Bronchial epithelial cell (primary cell): Measurements from ENCODE around the gene TPST2. TPM values are rescaled to one million over a fixed set of nuclear protein-coding genes. Genes with fewer than 3 reads are reported as not detected.

ENCODE experiments used
- DNase-seq: peaks from one replicate; pipeline ENCODE4 v3.0.0-alpha.2; 2010; ENCODE audit warnings: low read depth
- FAIRE-seq: peaks from 2 replicates; lab custom pipeline; 2011; peaks lifted over from hg19 to GRCh38; lab: Jason Lieb, UNC
- H3K27me3 ChIP-seq: 2 replicates; pipeline ENCODE4 v1.5.1; 2011; ENCODE audit warnings: low read length; ENCODE audit not compliant: control insufficient read depth, insufficient read depth
- H3K36me3 ChIP-seq: 2 replicates; pipeline ENCODE4 v1.5.1; 2011; ENCODE audit warnings: low read length; ENCODE audit not compliant: control insufficient read depth, insufficient read depth
- H3K4me3 ChIP-seq: 2 replicates; pipeline ENCODE4 v1.5.1; 2011; ENCODE audit warnings: mild to moderate bottlenecking, low read depth, low read length, control low read depth
- CTCF ChIP-seq: IDR thresholded peaks from 2 replicates; pipeline ENCODE4 v1.5.1; 2011; ENCODE audit warnings: mild to moderate bottlenecking, moderate library complexity, low read length, control low read depth, inconsistent platforms; ENCODE audit not compliant: insufficient read depth, severe bottlenecking
- total RNA-seq: library from RNA; depleted of rRNA; stranded (reverse); fragments of >200 nt; gene quantifications from 2 replicates; pipeline ENCODE4 v1.2.1, GENCODE V29; 2014

TPST2 gene
- total RNA-seq, 1 donor from 2014 or later = 18.4 TPM

- DNase-seq (peak; percentile 56), FAIRE-seq (no peak)
- H3K36me3 ChIP-seq = peaks cover 9% of the 10 kb centered on the region
- no peak overlapping the region for H3K4me3 ChIP-seq
- no peaks in the 10 kb centered on the region for H3K27me3 ChIP-seq
- TF ChIP-seq CTCF = no peak
These were observed 4.7 kb downstream of the TPST2 start for GRCh38 chr22:26585104-26585790.

GRCh38 chr22:26584010-26584409 lies 5.9 kb downstream of the TPST2 start:
- no peak for TF ChIP-seq CTCF

GRCh38 chr22:26581633-26582168 lies 8.2 kb downstream of the TPST2 start:
- DNase-seq (no peak), FAIRE-seq (no peak)
- no peak for TF ChIP-seq CTCF
- Histone ChIP-seq H3K27me3 (no peaks in the 10 kb centered on the region), H3K36me3 (peaks cover 10% of the 10 kb centered on the region), H3K4me3 (no peak overlapping the region)

More at GRCh38 chr22:26584010-26584409, 5.9 kb downstream of the TPST2 start:
- DNase-seq (no peak), FAIRE-seq (no peak)
- H3K4me3 ChIP-seq = no peak overlapping the region
- peaks cover 9% of the 10 kb centered on the region for H3K36me3 ChIP-seq
- no peaks in the 10 kb centered on the region for H3K27me3 ChIP-seq

GRCh38 chr22:26581026-26581425 lies 8.9 kb downstream of the TPST2 start:
- H3K4me3 ChIP-seq = no peak overlapping the region
- FAIRE-seq (no peak), DNase-seq (no peak)
- H3K27me3 ChIP-seq = no peaks in the 10 kb centered on the region
- TF ChIP-seq CTCF = no peak
- H3K36me3 ChIP-seq = peaks cover 10% of the 10 kb centered on the region

GRCh38 chr22:26580240-26580962 lies 9.5 kb downstream of the TPST2 start:
- FAIRE-seq (no peak), DNase-seq (no peak)
- no peak for TF ChIP-seq CTCF
- peaks cover 10% of the 10 kb centered on the region for H3K36me3 ChIP-seq
- no peak overlapping the region for H3K4me3 ChIP-seq
- no peaks in the 10 kb centered on the region for H3K27me3 ChIP-seq
